GM21423 (cell line): ENCODE data around the gene MIGA2.

Experiments
- ATAC-seq: cut with Tn5 transposase; IDR thresholded peaks from one replicate; pipeline ENCODE4 v1.9.1; 2021; ENCODE audit warnings: mild to moderate bottlenecking, moderate library complexity; ENCODE audit not compliant: unreplicated experiment

MIGA2 gene

GRCh38 chr9:129118799-129119198 is 82.4 kb downstream of the MIGA2 start:
- no peak for ATAC-seq

DNA sequence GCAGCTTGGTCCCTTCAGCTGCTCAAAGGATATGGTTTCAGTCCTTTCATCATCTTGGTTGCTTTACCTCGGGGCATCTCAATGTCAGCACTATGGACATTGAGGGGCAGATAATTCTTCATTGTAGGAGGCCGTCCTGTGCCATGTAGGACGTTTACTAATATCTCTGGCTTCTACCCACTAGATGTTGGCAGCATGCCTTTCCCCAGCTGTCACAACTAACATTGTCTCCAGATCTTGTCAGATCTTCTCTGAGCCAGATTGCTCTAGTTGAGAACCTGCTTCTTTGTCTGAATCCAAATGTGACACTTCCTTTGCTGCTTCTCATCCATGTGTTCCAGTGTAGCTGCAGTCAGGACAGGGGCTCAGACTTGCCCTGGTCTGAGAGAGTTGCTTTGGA is 85.1 kb downstream of the MIGA2 start:
- no peak for ATAC-seq
